ENCODE data around the gene ACTG1. TPM values are rescaled to one million over a fixed set of nuclear protein-coding genes. Genes with fewer than 3 reads are reported as not detected.

The ACTG1 gene
- total RNA-seq, 1 donor from 2014 or later = 9,336 TPM

DNA sequence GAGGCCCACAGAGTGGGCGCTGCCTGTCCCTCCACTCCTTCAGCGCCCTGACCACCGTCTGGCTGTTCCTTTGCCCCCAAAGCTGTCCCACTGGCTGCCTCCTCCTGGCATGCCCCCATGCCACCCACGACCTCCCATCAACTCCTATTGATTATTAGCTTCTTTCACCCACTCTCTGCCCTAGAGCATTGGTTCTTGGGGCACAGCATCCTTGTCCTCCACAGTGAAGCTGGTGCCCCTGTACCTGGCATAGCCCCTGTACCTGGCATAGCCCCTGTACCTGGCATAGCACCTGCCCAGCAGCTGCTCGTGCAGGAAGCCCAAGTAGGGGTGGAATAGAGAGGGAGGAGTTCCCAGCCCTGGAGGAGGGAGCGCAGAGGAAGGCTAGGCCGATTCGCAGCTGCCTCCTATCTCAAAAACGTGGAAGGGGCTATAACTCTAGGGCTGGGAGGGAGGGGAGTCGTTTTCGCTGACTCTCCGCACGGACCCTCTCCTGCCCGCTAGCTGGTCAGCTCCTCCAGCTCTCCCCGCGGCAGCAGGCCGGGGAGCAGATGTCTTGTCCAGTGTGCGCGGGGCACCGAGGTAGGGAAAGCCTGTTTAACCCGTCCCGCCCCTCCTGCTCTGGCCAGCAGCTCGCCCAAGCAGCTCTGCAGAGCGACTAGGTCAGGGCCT, 5.7 kb upstream of the ACTG1 start:
- no peak for DNase-seq (ENCODE audit: extremely low read depth, low read depth, low spot score)

DNA sequence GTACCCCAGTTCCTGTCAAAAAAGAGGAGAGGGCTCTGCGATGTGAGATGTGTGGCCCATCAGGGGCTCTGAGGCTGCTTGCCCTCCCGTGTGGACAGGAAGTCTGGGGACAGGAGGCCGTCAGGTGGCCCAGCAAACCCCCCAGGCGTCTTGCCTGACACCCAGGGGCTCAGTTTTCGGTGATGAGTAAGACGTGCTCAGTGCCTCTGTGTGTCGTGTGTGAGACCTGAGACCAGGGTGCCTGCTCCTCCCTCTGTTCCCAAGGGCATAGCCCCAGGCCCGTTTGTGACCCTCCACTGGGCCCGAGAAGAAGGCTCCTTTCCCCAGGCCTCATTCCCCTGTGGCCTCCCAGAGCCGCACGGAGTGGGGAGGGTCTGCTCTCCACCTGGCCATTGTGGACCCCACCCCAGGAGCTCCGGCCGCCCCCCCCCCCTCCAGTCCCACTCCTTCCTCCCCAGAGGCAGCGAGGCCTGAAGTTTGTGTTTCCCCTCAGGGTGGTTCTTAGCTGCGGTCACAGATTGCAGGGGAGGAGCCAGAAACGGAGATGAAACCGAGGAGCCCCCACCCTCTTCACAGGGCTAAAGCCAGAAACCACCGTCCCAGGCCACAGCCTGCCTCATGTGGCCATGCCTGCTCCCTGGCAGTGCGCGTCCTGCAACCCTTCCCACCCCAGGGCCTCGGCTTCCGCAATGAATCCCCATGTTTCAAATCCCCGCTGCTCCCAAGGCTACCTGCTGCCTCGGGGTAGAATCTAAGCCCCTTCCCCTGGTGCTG, 4.9 kb upstream of the ACTG1 start:
- DNase-seq (ENCODE audit: extremely low read depth, low read depth, low spot score) = no peak

DNA sequence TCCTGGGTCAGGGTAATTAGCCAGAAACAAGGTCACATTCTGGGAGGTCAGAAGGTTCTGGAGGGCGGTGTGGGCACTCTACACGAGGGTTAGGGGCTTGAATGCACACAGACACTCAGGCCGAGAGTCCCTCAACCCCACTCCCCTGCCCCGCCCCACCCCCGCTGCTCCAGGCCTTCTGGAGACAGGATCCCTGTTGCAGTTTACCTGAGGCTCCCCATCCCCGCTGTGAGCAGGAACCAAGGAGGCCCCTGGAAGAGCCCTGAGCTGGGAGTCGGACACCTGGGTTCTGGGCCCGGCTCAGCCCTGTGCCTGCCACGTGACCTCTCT, 4.4 kb upstream of the ACTG1 start:
- no peak for DNase-seq (ENCODE audit: extremely low read depth, low read depth, low spot score)

GRCh38 chr17:81516439-81516838, 3.8 kb upstream of the ACTG1 start:
- no peak for DNase-seq (ENCODE audit: extremely low read depth, low read depth, low spot score)

DNA sequence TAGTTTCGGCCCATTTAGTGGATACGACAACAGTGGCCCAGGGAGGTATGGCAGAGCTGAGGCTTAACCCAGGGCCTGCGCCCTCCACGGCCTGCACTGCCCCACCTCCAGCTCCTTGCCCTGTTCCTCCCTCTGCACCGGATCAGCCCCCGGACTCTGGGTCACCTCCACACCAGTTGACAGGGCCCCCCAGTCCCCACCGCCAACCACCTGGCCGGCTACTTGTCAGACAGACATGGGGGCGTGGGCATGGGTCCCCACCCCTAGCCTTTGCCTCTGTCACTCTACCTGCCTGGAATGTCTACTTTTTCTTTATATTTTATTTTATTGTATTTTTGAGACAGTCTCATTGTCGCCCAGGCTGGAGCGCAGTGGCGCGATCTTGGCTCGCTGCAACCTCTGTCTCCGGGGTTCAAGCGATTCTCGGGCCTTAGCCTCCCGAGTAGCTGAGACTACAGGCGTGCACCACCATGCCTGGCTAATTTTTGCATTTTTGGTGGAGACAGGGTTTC, 3.0 kb upstream of the ACTG1 start:
- DNase-seq (ENCODE audit: extremely low read depth, low read depth, low spot score) = no peak

DNA sequence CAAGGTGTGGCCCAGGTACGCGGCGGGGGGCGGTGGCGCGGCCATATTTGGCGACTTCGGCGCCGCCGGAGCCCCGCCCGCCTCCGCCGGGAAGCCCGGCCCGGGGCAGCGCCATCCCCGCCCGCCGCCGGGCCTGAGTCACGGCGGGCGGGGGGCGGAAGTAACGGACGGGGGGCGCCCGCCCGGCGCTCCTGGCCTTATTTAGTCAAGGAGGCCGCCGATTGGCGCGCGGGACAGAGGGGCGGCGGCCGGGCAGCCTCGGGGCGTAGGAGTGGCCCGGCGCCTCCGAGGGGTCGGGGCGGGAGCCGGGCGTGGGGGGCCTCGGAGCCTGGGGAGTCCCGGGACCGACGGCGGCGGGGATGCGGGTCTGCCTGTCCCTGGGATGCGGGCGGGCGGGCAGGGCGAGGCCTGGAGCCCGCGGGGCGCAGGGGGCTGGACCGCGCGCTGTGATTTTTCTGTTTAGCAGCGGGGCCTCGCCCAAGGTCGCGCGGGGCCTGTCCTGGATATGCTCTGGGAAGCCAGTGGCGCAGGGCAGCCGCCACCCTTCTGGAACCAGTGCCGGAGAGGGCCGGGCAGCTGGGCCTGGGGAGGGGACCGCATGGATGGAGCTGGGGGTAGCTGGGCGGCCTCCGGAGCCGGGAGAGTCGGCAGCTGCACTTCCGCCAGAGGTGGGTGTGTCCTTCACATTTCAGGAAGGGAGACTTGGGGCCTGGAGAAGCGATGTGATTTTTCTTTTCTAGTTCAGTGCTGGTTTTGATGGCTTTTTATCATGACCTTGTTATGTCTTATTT, 2.3 kb upstream of the ACTG1 start:
- no peak for DNase-seq (ENCODE audit: extremely low read depth, low read depth, low spot score)

GRCh38 chr17:81514489-81514738, 1.8 kb upstream of the ACTG1 start:
- no peak for DNase-seq (ENCODE audit: extremely low read depth, low read depth, low spot score)

GRCh38 chr17:81513753-81514488, 1.3 kb upstream of the ACTG1 start:
- DNase-seq (ENCODE audit: extremely low read depth, low read depth, low spot score) = no peak

- no peak for DNase-seq (ENCODE audit: extremely low read depth, low read depth, low spot score)
These were observed 763 bp upstream of the ACTG1 start for GRCh38 chr17:81513372-81513752.

- no peak for DNase-seq (ENCODE audit: extremely low read depth, low read depth, low spot score)
These were observed 616 bp downstream of the ACTG1 start for GRCh38 chr17:81511804-81512561.

- no peak for DNase-seq (ENCODE audit: extremely low read depth, low read depth, low spot score)
These were observed 1.1 kb downstream of the ACTG1 start for GRCh38 chr17:81511554-81511803.

DNA sequence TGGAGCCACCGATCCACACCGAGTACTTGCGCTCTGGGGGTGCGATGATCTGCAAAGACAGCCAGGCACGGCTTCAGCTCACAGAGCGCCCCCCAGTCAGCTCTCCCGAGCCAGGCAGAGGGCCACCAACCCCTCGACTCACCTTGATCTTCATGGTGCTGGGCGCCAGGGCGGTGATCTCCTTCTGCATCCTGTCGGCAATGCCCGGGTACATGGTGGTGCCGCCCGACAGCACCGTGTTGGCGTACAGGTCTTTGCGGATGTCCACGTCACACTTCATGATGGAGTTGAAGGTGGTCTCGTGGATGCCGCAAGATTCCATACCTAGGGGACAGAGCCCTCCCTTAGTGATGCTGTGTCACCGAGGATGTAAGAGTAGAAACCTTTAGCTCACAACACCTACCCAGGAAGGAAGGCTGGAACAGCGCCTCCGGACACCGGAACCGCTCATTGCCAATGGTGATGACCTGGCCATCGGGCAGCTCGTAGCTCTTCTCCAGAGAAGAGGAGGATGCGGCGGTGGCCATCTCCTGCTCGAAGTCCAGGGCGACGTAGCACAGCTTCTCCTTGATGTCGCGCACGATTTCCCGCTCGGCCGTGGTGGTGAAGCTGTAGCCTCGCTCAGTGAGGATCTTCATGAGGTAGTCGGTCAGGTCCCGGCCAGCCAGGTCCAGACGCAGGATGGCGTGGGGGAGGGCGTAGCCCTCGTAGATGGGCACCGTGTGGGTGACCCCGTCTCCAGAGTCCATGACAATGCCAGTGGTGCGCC, 1.6 kb downstream of the ACTG1 start:
- DNase-seq (ENCODE audit: extremely low read depth, low read depth, low spot score) = no peak

- DNase-seq (ENCODE audit: extremely low read depth, low read depth, low spot score) = no peak
These were observed 2.4 kb downstream of the ACTG1 start for GRCh38 chr17:81509972-81510784.

DNA sequence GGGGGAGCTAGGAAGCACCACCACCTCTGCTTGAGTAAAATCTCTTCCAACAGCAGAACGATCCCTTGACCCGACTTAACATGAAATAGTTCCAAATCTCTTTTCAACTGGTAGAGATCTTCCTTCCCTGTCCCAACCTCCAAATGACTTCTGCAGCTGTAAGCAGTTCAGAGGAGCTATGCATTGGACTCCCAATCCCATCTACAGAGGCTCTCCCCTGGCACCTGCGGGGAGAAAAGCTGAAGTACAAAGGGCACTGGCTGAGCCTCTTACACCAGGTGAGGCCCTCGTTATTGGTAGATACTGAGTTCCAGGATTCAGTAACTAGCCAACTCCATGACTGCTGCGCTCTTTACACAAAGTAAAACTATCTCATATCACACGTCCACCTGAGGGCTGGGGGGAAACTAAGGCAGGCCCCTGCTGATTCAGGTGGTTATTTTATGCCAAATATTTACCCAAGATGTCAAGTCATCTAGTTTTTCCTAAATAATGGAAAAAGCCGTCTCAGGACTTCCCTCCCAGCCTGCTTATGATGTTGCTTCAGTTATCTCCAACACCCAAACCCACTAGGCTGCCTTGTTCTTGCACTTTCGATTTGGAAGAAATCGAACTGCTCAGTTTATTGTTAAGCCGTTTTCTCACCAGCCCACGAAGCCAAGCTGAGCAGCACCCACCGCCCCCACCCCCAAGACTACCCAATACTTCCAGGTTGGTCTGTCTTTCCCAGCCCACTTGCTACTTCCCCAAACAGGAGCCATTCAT, 3.2 kb downstream of the ACTG1 start:
- no peak for DNase-seq (ENCODE audit: extremely low read depth, low read depth, low spot score)

DNA sequence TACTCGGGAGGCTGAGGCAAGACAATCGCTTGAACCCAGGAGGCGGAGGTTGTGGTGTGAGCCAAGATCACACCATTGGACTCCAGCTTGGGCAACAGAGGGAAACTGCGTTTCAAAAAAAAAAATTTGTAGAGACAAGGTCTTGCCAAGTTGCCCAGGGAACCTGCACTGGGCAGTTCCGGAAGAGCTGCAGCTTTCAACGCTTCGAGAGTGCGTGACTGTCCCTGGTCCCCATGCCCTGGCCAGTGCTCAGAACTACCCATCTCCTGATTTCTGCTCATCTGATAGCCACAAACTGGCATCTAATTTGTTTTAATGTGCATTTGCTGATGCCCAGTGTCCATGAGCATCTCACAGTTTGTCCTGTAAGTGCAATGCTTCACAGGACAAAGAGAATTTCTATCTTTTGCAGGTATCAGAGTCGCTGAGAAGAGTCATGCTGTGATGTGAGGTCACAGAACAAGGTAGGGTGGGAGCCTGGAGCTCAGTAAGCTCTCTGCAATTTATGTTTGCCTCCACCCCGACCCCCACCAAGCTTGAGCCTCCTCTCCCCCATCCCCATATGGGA, 3.9 kb downstream of the ACTG1 start:
- no peak for DNase-seq (ENCODE audit: extremely low read depth, low read depth, low spot score)

GRCh38 chr17:81503619-81504018, 9.0 kb downstream of the ACTG1 start:
- no peak for DNase-seq (ENCODE audit: extremely low read depth, low read depth, low spot score)

GRCh38 chr17:81502471-81503017, 10.1 kb downstream of the ACTG1 start:
- DNase-seq (ENCODE audit: extremely low read depth, low read depth, low spot score) = no peak

GRCh38 chr17:81500047-81500446, 12.6 kb downstream of the ACTG1 start:
- no peak for DNase-seq (ENCODE audit: extremely low read depth, low read depth, low spot score)

Data from glomerular endothelial cell (primary cell).